OCI-M1 (cell line): ENCODE results near the gene PPHLN1.
A peak's percentile ranks its signal among the peaks of the same experiment; 100 is the strongest.

ENCODE experiments used
- DNase-seq: peaks from one replicate; lab custom pipeline; 2025; lab: John Stamatoyannopoulos, UW

The PPHLN1 gene

DNA sequence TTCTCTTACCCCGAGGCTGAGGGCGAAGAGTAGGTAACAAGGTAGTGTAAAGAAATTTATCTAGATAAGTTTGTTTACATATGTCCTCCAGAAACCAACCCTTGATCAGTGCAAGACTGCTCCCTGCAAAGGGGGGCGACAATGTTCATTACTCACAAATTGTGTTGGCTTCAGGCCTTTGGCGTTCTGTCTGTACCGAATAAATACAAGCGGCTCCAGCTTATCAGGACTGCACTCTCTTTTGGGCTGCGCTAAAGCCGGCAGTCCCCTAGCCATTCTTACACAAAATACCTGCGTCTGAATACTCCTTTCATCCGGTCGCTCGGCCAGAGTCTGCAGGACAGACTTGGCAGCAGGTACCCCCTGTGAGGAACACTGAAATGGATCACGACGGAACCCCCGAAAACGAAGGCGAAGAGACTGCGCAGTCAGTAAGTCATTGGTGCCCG, 116.4 kb downstream of the PPHLN1 start:
- DNase-seq: peak; percentile 80

DNA sequence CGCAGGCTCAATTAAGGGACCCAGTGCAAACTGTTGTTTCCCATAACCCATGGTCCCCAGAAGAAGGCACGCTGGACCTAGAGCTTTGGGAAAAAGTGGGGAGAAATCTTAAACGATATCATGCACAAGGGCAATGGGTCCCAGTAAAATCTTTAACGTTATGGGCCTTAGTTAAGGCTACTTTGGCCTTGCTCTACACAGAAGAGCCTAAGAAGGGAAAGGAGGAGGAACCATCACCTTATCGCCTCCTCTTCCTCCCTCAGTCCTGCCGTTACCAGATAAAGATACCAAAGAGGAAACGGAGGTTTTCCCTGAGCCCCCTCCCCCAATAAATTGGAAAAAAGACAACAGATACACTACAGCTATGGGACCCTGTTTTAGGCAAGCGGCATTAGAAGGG, 116.9 kb downstream of the PPHLN1 start:
- DNase-seq: peak; percentile 91

DNA sequence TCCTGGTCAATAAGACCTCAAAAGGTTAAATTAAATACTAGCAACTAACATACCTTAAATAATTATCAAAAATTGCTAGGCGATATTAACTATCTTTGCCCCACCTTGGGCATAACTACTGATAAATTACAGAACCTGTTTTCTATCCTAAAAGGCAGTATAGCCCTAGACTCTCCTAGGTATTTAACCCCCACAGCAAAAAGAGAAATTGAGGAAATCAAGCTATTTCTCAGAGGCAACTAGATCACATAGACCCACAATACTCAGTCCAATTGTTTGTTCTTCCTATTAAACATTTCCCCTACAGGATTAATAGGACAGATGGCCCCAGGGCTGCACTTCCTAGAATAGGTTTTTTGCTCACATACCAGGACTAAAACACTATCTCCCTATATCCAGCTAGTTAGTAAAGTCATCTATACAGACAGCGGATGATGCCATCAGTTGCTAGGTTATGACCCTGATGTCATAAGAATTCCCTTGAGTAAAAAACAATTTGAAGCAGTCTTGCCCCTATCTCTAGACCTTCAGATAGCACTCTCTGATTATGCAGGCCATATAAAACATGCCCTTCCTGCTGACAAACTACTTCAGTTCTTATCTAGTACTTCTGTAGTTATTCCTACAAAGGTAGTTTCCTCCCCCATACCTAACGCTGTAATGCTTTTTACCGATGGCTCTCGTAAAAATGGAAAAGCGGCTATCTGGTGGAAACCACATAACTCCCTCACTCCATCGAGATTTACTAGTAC, 118.4 kb downstream of the PPHLN1 start:
- DNase-seq: peak; percentile 47

DNA sequence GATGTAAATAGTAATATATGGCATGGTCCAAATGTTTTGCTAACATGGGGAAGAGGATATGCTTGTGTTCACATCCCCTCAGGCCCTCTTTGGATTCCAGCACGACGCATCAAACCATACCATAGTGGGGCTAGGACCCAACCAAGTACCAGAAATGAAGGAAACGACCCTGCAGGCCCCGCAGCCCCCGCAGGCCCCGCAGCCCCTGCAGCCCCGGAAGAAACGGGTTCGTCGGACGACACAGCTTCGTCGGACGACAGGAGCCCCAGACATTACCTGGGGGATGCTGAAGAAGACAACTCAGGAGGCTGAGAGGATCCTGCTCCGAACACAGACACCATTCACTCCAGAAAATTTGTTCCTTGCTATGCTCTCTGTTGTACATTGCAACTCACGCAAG, 119.9 kb downstream of the PPHLN1 start:
- no peak for DNase-seq

DNA sequence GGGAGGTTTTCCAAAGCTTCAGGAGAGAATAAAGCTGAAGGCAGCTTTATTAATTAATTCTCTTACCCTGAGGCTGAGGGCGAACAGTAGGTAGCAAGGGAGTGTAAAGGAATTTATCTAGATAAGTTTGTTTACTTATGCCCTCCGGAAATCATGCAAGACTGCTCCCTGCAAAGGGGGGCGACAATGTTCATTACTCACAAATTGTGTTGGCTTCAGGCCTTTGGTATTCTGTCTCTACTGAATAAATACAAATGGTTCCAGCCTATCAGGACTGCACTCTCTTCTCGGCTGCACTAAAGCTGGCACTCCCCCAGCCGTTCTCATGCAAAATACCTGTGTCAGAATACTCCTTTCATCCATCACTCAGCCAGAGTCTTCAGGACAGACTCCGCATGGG, 120.8 kb downstream of the PPHLN1 start:
- no peak for DNase-seq

DNA sequence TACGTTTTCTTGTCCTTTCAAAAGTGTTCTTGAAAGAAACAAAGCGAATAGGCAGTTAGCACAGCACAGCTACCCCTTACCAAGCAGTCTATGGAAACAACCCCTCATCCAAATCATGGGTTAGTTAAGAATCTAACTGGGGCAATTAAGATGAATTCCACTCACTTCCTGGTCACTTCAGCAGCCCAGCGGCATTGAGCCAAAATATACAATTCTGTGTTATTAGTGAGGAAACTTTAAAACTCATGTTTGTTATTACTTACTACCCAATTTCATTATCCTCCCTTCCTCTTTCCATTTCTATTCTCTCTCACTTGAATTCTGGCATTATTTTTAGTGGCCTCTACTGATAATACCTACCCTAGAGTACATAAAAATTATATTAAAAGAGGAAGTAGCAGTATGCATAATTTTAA, 121.4 kb downstream of the PPHLN1 start:
- DNase-seq: peak; percentile 61

DNA sequence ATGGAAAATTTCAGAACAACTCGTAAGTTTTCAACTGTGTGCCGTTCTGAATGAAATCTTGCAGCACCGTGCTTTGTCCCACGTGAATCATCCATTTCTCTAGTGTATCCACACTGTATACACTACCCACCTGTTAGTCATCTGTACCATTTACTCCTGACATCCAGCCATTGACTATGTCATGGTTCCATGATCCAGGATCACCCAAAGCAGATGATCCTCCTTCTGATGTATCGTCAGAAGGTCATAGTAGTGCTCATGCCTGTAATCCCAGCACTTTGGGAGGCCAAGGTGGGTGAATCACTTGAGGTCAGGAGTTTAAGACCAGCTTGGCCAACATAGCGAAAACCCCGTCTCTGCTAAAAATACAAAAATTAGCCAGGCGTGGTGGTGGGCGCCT, 122.9 kb downstream of the PPHLN1 start:
- DNase-seq: no peak

DNA sequence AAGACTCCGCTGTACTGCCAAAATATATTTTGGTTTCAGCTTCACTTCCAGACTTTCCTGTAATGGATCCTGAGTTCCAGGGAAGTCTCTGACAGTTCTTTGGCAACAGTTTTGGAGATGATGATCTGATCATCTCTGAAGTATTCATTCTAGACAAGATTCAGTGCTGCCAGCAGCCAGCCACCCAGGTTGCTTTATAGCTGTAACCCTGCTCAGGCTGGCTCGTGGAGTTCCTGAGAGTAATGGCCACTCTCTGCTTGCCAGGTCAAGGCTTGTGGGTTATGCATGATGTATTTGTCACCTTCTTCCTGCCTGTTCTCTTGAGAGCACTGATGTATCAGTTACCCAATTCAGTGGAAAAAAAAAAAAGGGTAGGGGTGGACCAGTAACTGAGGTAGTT, 124.3 kb downstream of the PPHLN1 start:
- no peak for DNase-seq

DNA sequence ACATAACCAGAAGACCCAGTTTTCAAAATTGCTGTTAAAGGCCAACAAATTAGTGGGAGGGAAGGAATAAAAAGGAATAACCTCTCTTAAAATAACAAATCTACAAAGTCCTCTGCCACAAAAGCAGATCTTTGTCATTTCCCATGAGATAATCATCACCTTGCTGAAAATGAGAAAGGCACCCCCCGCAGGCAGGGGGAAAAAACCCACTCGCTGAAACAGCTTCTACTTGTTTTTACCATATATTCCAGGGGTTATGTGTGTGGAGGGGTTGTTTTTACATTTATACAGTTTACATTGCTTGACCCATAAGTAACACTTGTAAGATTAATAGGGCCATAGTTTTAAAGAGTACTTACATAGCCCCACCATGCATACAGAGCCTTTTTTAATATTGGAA, 132.6 kb downstream of the PPHLN1 start:
- no peak for DNase-seq

DNA sequence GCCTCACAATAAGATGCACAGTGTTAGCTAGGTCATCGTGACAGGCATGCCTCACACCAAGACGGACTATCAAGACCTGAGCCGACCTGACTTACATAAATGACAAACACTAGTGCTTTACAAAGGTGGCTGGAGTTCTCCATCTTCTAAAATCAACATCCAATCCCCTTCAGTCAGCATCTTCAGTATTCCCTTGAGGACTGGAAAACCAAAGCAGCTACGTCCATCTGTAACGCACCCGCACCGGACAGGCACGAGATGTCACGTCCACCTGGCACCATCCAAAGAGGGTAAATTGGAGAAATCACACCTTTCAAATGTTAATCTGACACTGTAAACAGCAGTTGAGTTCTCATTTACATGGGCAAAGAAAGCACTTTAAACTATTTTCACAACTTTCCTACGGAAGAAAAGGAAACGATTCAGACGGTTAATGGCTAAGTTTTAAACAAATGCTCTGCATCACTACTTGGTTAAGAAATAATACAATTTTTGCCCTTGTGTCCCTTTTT, 133.4 kb downstream of the PPHLN1 start:
- DNase-seq: no peak

DNA sequence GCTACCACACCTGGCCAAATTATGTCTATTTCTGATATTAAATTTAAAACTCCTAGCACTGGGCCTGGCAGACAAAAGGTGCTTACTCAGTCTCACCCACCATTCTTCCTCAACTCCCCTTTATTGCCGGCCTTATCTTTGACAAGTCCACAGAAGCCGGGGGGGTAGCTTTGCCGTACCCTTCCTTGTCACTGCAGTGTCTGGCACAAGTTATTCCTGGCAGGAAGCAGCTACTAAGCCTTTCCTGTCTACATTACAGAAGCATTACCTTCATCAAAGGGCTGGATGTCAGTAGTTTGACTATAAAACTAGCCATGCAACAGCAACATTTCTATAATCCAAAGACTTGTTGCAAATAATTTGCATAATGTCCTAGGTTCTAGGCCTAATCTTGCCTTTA, 136.5 kb downstream of the PPHLN1 start:
- no peak for DNase-seq

DNA sequence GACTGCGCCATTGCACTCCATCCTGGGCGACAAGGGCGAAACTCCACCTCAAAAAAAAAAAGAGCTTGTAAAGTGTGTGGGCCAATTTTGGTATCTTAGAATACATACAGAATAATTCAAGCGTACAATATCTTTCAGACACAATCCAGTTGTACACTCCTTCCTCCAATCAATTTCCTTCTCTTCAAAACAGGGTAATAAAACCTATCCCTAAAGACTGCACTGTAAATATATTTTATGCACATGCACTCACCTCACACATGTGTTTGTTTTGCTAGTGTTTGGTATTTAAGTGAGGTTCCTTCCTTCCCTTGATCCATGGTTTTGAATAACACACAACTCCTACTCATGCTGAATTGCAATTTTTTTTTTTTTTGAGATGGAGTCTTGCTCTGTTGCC, 137.7 kb downstream of the PPHLN1 start:
- no peak for DNase-seq

DNA sequence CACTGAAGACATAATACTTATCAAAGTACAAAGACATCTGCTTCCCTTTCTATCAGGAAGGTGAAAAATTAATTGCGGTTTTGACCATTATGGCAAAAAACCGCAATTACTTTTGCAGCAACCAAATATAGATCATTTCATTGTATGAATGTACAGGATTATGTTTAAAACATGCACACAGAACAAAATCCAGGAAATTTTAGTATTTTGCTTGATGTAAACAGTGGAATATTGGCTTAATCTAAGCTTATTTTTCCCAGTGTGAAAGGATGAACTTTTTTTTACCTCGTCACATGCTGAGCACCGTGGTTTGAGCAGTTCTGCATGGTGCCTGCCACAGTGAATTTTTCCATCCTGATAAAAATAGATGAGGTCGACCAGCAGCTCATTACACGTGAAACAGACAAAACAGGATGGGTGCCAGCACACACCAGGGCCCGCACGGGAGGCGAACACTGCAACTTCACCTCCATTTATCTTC, 142.4 kb downstream of the PPHLN1 start:
- DNase-seq: peak; percentile 79

DNA sequence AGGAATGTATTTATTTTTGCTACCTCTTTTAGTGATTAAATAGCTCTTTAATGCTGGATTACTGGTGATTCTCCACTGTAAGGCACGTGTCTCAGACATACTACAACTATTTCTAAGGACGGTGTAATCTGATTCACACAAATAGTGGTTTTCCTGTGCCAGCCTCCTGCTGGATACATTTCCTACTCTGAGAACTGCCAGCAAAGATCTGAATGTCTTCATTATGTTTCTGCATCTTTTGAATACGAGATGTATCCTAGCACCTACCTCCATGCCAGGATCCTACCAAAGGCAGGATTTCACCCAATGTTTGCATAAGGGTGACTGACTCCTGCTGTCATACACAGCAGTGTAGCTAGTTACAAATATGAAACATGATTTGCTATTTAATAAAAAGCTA, 143.0 kb downstream of the PPHLN1 start:
- peak; percentile 74 for DNase-seq

DNA sequence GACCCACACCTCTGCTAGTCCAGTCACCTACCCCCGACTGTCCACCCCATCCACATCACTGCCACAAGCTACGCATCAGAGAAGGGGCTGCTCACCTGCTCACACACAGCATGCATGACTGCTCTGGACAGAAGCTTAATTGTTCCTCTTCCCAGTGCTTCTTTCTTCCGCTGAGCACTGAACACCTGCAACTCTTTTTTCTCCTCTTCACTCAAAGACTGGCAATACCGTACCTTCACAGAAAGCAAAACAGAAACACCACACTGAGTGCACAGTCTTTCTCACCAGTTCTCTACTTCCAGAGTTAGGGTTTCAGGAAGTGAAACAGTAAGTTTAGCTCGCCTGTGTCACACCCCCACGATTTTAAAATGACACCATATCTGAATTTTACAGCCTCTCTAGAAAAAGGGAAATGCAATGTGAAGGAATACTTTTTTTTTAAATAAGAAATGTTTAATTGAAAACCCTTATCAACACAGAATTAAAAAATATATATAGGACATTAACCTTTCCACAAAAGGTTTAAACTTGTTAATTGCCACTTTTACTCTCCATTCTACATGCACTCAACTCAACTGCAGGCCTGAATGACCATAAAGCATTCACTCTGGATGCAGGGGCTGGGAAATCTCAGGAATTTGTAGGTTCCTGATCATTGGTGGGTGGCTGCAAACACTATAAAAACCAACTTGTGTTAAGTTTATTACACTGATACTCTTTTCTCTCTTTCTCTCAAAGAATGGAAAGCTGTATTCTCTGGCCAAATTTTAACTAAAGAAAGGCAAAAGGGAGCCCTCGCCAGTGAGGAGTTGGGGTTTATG, 143.6 kb downstream of the PPHLN1 start:
- DNase-seq: peak; percentile 73

DNA sequence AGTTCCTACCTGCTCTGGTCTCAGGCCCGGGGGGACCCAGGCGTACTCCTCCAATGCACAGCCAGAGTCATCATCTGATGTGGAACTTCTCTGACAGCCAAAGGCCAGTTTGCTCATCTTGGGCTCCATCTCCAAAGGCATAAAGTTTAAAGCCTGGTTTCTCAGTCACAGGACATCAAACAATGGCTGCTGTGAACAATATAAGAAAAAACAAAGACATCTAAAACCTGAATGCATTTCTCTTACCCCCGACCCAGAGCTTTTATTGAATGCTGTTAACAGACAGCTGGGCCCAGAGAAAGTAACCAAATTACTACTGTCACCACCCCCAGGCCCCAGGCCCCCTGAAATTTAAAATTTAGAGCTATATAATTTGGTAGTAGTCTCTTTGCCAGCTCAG, 146.4 kb downstream of the PPHLN1 start:
- no peak for DNase-seq

DNA sequence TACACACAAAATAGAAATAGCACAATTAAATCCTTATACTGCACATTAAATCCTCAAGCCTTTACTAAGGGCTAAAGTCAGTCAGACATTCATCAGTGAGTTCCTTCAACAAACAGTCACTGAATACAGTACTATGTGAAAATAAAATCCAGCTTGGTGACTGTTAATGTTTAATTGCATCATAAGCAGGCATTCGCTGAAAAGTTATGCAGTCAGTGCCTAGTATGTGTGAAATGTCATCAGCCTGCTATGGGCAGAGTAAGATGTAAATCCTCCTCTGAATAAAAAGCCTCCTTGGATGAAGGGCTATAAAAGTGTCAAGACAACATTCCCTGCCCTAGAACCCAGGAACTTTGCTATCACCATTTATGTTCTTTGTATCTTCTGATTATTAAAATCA, 147.2 kb downstream of the PPHLN1 start:
- DNase-seq: no peak

DNA sequence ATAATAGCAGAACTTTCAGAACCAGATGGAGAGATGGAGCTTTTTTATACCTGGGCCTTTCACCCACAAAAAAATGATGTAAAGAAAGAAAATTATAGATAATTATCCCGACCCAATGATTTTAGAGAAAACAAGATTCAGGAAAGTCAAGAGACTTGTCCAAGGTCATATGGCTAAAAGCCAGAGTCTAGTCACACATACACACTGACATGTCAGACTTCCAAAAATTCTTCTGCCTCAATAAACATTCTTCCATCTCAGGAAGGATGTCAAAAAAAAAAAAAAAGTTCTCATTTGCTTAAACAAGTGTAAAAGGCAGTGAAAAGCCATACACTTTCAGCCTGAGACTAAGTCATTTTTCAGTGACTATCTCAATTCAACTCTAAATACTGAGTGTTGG, 147.6 kb downstream of the PPHLN1 start:
- no peak for DNase-seq

DNA sequence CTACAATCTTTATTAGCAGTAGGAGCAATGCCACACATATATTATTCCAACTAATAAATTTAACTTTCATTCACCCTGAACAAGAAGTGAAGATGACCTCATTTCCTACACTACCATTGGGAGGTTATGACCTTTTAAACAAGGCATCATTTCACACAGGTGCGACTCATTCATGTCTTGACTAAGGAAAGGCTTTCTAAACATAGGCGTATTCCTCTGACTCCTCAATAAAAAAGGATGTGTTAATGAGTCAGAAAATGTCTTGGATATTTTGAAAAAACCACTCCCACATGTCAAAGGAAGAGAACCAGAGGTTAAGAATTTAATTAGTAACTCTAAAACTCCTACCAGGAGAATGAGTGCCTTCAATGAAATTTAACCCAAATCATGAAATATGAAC, 148.4 kb downstream of the PPHLN1 start:
- no peak for DNase-seq

DNA sequence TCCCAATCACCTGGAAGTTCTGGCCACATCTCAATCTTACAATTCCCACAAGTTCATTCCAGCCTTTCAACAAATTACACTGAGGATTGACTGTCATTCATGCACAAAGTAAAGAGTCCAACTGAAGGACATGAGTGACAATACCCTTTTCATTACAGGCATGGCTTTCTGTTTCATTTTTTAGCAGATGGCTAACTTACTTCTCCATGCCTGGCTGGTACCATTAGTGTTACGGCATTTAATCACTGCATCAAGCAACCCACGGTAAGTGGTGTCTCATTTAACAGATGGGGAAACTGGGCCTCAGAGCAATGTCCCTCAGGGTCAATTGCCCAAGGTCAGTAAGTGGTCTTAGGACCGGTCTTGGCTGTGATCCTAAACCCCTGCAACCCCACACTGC, 149.1 kb downstream of the PPHLN1 start:
- DNase-seq: no peak

DNA sequence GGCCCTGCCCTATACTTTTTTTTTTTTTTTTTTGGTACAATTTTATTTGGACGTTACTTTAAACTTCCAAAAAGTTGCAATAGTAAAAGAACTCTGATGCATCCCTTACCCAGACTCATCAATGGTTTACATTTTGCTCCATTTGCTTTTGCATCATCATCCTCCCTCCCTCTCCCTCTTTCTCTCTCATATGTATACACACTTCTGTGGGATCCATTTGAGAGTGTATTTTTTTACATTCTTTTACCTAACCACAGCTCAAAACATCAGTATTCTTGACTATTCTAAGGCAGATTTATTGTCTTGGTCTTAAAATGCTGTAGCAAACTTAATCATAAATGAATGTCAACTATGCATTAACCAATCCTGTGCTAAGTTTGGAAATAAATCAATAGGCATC, 152.0 kb downstream of the PPHLN1 start:
- DNase-seq: no peak

DNA sequence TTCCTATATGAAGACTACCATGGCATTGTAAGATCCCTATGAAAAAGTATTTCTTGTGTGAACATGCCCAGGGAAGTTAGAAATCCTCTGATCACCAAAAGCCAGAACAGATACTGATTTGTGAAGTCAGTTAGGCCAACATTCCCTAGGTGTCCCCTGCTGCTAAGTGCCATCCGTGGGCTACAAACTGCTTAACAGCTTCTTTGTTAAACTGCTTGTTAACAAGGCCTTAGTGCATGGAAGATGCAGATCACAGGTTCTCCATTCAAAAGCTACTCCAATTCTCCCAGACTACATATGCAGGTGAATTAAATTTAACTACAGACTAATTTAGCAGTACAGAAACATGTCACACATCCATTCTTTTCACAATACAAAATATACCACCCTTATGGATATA, 155.4 kb downstream of the PPHLN1 start:
- DNase-seq: peak; percentile 58
